Nucleus accumbens (tissue), 56 donors: ENCODE data around the gene RPL28.
"Not testable (repeated sequence)": the region's sequence is repeated elsewhere in the genome, so short reads cannot be mapped to it uniquely, and the experiment has no call there.

ENCODE experiments used
- DNase-seq, 56 donors: peaks; one replicate each; lab custom pipeline; 2025; lab: John Stamatoyannopoulos, UW

Gene RPL28

DNA sequence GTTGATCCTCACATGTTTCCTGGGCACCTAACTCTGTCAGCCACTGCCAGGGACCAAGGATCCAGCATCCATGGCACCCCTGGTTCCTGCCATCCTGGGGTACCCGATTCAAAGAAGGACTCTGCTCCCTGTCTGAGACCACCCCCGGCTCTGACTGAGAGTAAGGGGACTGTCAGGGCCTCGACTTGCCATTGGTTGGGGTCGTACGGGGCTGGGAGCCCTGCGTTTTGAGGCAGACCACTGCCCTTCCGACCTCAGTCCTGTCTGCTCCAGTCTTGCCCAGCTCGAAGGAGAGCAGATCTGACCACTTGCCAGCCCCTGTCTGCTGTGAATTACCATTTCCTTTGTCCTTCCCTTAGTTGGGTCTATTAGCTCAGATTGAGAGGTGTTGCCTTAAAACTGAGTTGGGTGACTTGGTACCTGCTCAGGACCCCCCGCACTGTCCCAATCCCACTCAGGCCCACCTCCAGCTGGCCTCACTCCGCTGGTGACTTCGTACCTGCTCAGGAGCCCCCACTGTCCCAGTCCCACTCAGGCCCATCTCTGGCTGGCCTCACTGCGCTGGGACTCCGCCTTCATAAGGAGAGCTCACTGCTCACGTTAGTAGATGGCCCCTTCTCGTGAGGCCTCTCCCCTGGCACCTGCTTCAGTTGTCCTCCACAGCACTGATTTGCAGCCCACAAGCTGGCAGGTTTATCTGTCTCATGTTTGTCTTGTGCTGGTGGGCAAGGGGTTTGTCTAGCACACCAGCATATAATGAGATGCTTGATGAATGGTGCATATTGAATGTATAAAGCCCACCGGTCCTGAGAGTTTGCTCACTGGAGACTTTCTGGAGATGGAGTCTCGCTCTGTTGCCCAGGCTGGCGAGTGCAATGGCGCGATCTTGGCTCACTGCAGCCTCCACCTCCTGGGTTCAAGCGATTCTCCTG, 3.9 kb downstream of the RPL28 start:
- DNase-seq, result no peak

- DNase-seq, result no peak
These were observed 4.7 kb downstream of the RPL28 start for GRCh38 chr19:55390461-55390880.

DNA sequence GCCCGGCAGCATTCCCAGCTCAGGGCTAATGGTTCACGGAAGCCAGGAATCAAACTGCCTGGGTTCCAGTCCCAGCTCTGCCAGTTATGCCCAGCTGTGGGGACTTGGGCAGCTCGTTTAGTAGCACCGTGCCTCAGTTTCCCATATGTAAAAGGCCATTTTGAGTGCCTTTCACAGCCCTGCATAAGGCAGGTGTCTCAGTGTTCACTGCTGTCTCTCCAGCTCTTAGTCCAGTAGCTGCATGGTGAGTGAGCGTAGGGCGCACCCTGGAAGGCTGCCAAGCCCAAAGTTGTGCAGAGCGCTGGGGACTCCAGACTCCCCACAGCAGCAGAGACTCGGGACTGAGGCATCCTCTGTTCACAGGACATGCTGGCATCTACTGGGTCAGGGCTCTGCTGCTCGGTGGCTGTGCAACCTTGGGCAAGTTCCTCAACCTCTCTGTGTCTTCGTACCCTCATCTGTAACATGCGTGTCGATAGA, 5.5 kb downstream of the RPL28 start:
- no peak for DNase-seq

- no peak for DNase-seq
These were observed 6.2 kb downstream of the RPL28 start for GRCh38 chr19:55391702-55392615.

GRCh38 chr19:55392820-55393761, 7.4 kb downstream of the RPL28 start:
- DNase-seq, result no peak

- DNase-seq, result no peak
These were observed 12.6 kb downstream of the RPL28 start for GRCh38 chr19:55398200-55398925.

DNA sequence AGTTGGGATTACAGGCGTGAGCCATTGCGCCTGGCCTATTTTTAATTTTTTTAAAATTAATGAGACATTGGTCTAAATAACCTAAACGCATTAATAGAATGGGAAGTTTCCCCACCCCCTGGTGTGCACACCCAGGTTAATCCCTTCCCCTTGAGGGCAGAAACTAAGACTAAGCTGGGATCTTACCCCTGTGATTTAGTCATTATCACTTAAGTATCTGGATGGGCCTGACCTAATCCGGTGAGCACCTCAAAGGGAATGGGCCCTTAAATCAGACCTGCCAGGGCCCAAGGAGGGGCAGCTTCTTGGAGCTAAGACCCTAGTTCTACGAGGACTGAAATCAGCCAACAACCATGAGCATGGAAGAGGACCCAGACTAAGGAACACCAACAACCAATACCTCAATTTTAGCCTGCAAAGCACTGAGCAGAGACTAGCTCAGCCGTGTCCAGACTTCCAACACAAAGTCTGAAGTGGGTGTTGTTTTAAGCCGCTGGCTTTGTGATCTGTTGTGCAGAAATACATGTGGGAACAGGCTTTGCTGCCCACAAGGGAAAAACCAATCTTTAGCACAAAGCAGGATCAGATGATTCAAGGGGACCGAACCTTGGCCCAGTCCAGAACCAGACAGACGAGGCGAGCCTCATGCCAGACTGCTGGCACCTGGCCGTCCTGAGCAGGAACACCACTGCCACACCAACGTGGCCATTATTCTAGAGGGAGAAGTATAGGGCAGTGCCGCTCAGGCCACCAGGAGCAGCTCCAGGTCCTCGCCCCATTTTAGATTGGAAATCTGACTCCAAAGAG, 14.8 kb downstream of the RPL28 start:
- DNase-seq, result no peak

DNA sequence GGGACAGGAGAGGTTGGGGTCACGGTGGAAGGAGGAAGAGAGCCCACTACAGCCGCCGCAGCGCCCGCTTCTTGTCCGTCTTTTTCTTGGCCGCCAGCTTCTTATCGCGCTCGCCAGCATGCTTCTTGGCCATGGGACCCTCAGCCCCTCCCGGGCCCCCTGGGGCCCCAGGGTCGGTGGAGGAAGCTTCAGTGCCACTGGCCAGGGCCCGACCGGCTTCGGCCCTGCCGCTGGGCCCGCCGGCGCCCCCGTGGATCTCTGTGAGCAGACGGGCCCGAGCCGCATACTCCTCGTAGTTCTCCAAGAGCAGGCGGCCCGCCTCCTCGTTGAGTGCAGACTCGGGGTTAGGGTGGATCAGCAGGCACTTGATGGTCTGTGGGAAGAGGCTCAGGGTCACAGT, 15.7 kb downstream of the RPL28 start:
- DNase-seq, result not testable (repeated sequence)

GRCh38 chr19:55402509-55402908, 16.8 kb downstream of the RPL28 start:
- DNase-seq, result no peak

GRCh38 chr19:55405638-55406037, 19.9 kb downstream of the RPL28 start:
- no peak for DNase-seq

DNA sequence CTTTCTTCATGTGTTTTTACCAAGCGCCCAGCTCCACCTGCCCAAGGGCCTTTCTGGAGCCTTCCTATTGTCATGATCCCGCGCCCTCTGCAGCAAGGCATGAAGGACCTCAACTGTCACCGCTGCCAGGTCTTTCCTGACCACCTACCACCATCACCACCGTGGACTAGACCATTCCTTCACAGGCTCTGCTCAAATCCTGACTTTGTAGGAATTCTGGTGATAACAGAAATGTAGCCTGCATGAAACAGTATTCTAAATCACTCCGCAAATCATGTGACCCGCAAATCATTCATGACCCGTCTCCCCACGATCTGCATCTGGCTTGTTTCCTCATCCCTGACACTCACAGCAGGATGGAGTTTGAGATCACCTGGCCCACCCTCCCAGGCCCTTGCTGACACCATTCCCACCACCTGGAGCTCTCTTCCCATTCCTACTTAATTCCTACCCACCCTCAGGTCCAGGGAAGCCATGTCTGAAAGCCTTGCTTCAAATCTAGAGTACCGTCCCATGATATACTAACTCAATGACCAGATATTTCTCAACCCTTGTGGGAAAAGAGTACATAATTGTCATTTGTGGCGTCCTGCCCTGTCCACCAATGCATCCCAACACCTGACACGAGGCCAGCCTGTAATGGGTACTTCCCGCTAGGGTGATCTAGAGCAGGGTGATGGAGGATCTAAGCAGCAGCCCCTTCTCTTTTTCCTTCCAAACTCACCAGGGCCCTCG, 20.5 kb downstream of the RPL28 start:
- no peak for DNase-seq

GRCh38 chr19:55406826-55407549, 21.3 kb downstream of the RPL28 start:
- DNase-seq, result peak in 3 of 56 donors; percentile 54 to 66 (median 57)

- DNase-seq, result not testable (repeated sequence)
These were observed 21.7 kb downstream of the RPL28 start, which contains the start of gene UBE2S for GRCh38 chr19:55407550-55407799. Gene UBE2S, minus strand, starts transcription at chr19:55407788. Its CDS starts 199 bp downstream, at chr19:55407589.

- DNase-seq, result peak; percentile 87 to 100 (median 98)
These were observed 22.2 kb downstream of the RPL28 start for GRCh38 chr19:55407800-55408532.

GRCh38 chr19:55408533-55408872, 22.8 kb downstream of the RPL28 start:
- no peak for DNase-seq

- not testable (repeated sequence) for DNase-seq
These were observed 23.4 kb downstream of the RPL28 start for GRCh38 chr19:55409179-55409578.

GRCh38 chr19:55410168-55410567, 24.4 kb downstream of the RPL28 start:
- no peak for DNase-seq
